H1 (cell line): ENCODE results near the gene GJB3. TPM values are rescaled to one million over a fixed set of nuclear protein-coding genes. Genes with fewer than 3 reads are reported as not detected.

ENCODE experiments used
- EGR1 ChIP-seq: IDR thresholded peaks from 2 replicates; pipeline ENCODE4 v1.6.1; 2011; ENCODE audit warnings: low read depth, low read length, borderline replicate concordance
- RFX5 ChIP-seq: IDR thresholded peaks from 2 replicates; pipeline ENCODE4 v1.6.1; 2011; ENCODE audit warnings: low read depth, low read length, improper control_type of control experiment, borderline replicate concordance
- SP2 ChIP-seq: IDR thresholded peaks from 2 replicates; pipeline ENCODE4 v1.6.1; 2012; ENCODE audit warnings: mild to moderate bottlenecking, low read length, inconsistent platforms
- TBP ChIP-seq: IDR thresholded peaks from 2 replicates; pipeline ENCODE4 v1.6.1; 2011; ENCODE audit warnings: low read depth, low read length, improper control_type of control experiment
- polyA plus RNA-seq, 7 experiments: library from polyadenylated mRNA; depleted of rRNA in 3 of 7; stranded (reverse) in 5 of 7; unstranded in 2 of 7; fragments of >200 nt in 5 of 7; fragments of 200-250 nt in 2 of 7; gene quantifications; 1 replicate in 5 of 7; 2 replicates in 1 of 7; 4 replicates in 1 of 7; pipeline versions ENCODE4 v1.2.1 to v1.2.3, GENCODE V29; 2011 to 2013; ENCODE audit warnings: missing spikeins in 2 of 7, mixed read lengths in 2 of 7
- total RNA-seq: library from RNA; stranded (reverse); fragmentation: NEBNext Ultra II Directional; extraction: Animal tissue kit (Norgen Biotek cat#: 25700); gene quantifications from 2 replicates; pipeline ENCODE4 v1.2.1, GENCODE V29; 2021
- TF ChIP-seq, protein P1 (sequence below): IDR thresholded peaks from 2 replicates; pipeline ENCODE4 v1.6.1; 2012; ENCODE audit warnings: inconsistent platforms
- TF ChIP-seq, protein P2 (sequence below): fragments of 300-600 bp; sonication (generic); IDR thresholded peaks from 2 replicates; pipeline ENCODE4 v1.7.1; 2012; ENCODE audit warnings: low read length, moderate library complexity, mild to moderate bottlenecking, inconsistent platforms; ENCODE audit not compliant: insufficient replicate concordance
- TF ChIP-seq, protein P3 (sequence below), 3 experiments: IDR thresholded peaks; 1 replicate in 2 of 3; 2 replicates in 1 of 3; pipeline versions ENCODE4 v1.5.1 to v1.6.1; 2011; ENCODE audit warnings: low read length in 3 of 3, mild to moderate bottlenecking in 3 of 3, inconsistent platforms in 2 of 3, low read depth in 1 of 3, moderate library complexity in 1 of 3; ENCODE audit not compliant: insufficient read depth in 1 of 3; ENCODE audit errors: control extremely low read depth in 1 of 3

The GJB3 gene
- total and polyA plus RNA-seq, 2 of the 8 experiments (the other 6 are each of a cell fraction or from before 2014, with no cell fraction given): 0.93 to 1.6 TPM

DNA sequence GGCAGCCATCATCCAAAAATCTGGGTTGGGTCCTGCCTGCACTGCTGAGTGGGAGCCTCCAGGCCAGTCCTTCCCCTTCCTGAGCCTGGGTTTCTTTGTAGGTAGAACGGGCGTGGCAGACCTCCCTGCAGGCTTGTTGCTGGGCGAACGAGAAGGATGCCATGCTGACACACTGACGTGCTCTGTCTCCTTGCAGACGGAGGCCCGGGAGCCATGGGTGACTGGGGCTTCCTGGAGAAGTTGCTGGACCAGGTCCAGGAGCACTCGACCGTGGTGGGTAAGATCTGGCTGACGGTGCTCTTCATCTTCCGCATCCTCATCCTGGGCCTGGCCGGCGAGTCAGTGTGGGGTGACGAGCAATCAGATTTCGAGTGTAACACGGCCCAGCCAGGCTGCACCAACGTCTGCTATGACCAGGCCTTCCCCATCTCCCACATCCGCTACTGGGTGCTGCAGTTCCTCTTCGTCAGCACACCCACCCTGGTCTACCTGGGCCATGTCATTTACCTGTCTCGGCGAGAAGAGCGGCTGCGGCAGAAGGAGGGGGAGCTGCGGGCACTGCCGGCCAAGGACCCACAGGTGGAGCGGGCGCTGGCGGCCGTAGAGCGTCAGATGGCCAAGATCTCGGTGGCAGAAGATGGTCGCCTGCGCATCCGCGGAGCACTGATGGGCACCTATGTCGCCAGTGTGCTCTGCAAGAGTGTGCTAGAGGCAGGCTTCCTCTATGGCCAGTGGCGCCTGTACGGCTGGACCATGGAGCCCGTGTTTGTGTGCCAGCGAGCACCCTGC lies 13.2 kb downstream of the GJB3 start (continued):
- TF ChIP-seq, protein P1, sequence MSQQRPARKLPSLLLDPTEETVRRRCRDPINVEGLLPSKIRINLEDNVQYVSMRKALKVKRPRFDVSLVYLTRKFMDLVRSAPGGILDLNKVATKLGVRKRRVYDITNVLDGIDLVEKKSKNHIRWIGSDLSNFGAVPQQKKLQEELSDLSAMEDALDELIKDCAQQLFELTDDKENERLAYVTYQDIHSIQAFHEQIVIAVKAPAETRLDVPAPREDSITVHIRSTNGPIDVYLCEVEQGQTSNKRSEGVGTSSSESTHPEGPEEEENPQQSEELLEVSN: no peak
- TF ChIP-seq EGR1 (no peak), RFX5 (no peak), SP2 (no peak), TBP (no peak)
- TF ChIP-seq, protein P2, sequence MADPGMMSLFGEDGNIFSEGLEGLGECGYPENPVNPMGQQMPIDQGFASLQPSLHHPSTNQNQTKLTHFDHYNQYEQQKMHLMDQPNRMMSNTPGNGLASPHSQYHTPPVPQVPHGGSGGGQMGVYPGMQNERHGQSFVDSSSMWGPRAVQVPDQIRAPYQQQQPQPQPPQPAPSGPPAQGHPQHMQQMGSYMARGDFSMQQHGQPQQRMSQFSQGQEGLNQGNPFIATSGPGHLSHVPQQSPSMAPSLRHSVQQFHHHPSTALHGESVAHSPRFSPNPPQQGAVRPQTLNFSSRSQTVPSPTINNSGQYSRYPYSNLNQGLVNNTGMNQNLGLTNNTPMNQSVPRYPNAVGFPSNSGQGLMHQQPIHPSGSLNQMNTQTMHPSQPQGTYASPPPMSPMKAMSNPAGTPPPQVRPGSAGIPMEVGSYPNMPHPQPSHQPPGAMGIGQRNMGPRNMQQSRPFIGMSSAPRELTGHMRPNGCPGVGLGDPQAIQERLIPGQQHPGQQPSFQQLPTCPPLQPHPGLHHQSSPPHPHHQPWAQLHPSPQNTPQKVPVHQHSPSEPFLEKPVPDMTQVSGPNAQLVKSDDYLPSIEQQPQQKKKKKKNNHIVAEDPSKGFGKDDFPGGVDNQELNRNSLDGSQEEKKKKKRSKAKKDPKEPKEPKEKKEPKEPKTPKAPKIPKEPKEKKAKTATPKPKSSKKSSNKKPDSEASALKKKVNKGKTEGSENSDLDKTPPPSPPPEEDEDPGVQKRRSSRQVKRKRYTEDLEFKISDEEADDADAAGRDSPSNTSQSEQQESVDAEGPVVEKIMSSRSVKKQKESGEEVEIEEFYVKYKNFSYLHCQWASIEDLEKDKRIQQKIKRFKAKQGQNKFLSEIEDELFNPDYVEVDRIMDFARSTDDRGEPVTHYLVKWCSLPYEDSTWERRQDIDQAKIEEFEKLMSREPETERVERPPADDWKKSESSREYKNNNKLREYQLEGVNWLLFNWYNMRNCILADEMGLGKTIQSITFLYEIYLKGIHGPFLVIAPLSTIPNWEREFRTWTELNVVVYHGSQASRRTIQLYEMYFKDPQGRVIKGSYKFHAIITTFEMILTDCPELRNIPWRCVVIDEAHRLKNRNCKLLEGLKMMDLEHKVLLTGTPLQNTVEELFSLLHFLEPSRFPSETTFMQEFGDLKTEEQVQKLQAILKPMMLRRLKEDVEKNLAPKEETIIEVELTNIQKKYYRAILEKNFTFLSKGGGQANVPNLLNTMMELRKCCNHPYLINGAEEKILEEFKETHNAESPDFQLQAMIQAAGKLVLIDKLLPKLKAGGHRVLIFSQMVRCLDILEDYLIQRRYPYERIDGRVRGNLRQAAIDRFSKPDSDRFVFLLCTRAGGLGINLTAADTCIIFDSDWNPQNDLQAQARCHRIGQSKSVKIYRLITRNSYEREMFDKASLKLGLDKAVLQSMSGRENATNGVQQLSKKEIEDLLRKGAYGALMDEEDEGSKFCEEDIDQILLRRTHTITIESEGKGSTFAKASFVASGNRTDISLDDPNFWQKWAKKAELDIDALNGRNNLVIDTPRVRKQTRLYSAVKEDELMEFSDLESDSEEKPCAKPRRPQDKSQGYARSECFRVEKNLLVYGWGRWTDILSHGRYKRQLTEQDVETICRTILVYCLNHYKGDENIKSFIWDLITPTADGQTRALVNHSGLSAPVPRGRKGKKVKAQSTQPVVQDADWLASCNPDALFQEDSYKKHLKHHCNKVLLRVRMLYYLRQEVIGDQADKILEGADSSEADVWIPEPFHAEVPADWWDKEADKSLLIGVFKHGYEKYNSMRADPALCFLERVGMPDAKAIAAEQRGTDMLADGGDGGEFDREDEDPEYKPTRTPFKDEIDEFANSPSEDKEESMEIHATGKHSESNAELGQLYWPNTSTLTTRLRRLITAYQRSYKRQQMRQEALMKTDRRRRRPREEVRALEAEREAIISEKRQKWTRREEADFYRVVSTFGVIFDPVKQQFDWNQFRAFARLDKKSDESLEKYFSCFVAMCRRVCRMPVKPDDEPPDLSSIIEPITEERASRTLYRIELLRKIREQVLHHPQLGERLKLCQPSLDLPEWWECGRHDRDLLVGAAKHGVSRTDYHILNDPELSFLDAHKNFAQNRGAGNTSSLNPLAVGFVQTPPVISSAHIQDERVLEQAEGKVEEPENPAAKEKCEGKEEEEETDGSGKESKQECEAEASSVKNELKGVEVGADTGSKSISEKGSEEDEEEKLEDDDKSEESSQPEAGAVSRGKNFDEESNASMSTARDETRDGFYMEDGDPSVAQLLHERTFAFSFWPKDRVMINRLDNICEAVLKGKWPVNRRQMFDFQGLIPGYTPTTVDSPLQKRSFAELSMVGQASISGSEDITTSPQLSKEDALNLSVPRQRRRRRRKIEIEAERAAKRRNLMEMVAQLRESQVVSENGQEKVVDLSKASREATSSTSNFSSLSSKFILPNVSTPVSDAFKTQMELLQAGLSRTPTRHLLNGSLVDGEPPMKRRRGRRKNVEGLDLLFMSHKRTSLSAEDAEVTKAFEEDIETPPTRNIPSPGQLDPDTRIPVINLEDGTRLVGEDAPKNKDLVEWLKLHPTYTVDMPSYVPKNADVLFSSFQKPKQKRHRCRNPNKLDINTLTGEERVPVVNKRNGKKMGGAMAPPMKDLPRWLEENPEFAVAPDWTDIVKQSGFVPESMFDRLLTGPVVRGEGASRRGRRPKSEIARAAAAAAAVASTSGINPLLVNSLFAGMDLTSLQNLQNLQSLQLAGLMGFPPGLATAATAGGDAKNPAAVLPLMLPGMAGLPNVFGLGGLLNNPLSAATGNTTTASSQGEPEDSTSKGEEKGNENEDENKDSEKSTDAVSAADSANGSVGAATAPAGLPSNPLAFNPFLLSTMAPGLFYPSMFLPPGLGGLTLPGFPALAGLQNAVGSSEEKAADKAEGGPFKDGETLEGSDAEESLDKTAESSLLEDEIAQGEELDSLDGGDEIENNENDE: no peak
- TF ChIP-seq, protein P3, sequence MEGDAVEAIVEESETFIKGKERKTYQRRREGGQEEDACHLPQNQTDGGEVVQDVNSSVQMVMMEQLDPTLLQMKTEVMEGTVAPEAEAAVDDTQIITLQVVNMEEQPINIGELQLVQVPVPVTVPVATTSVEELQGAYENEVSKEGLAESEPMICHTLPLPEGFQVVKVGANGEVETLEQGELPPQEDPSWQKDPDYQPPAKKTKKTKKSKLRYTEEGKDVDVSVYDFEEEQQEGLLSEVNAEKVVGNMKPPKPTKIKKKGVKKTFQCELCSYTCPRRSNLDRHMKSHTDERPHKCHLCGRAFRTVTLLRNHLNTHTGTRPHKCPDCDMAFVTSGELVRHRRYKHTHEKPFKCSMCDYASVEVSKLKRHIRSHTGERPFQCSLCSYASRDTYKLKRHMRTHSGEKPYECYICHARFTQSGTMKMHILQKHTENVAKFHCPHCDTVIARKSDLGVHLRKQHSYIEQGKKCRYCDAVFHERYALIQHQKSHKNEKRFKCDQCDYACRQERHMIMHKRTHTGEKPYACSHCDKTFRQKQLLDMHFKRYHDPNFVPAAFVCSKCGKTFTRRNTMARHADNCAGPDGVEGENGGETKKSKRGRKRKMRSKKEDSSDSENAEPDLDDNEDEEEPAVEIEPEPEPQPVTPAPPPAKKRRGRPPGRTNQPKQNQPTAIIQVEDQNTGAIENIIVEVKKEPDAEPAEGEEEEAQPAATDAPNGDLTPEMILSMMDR (IDR thresholded peaks at IDR 0.05; ENCODE audit: control extremely low read depth in 1 of 3, insufficient read depth in 1 of 3, low read depth in 1 of 3, low read length in 3 of 3): no peak
